Transverse colon (tissue), 4 donors: ENCODE measurements around the gene ARHGAP10.

Experiments used
- EP300 ChIP-seq: sonication (generic); formaldehyde crosslinking; IDR thresholded peaks from one replicate; pipeline ENCODE4 v1.6.1; 2017; ENCODE audit warnings: antibody characterized with exemption, low read depth
- POLR2A ChIP-seq: fragments of 450-650 bp; IDR thresholded peaks from one replicate; pipeline ENCODE4 v1.6.1; 2016; ENCODE audit warnings: antibody characterized with exemption, mild to moderate bottlenecking, moderate library complexity
- POLR2AphosphoS5 ChIP-seq, 3 donors: sonication (generic); formaldehyde crosslinking; IDR thresholded peaks; one replicate each; pipeline ENCODE4 v1.6.1; 2016; ENCODE audit warnings: antibody characterized with exemption in 3 of 3
- TF ChIP-seq, protein P1 (sequence below), 5 experiments: fragments of 200-600 bp in 3 of 5; fragments of 450-650 bp in 2 of 5; sonication (generic) in 3 of 5; IDR thresholded peaks; 1 replicate in 2 of 5; 2 replicates in 3 of 5; pipeline ENCODE4 v1.5.1; 2016 to 2017; ENCODE audit warnings: antibody characterized with exemption in 5 of 5, inconsistent platforms in 3 of 5, mild to moderate bottlenecking in 2 of 5, moderate library complexity in 1 of 5

DNA sequence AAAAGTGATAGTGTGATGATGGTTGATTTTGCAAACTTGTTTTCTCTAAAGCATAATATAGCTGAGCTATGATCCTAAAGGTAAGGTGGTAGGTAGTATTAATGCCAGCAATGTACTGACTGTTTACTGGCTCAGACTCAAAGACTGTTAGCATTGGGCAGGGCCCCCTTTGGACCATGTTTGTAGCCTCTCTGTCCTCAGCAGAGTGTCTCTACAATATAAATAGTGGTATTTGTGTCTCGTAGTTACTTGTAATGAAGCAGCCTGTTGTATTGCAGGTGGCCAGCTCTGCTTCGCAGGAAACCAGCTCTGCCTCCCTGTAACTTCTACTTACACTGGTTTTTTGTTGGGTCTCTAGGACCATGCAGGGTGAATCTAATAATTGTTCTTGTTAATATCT lies 70.5 kb downstream of the ARHGAP10 start:
- TF ChIP-seq POLR2A, result no peak
- TF ChIP-seq, protein P1, sequence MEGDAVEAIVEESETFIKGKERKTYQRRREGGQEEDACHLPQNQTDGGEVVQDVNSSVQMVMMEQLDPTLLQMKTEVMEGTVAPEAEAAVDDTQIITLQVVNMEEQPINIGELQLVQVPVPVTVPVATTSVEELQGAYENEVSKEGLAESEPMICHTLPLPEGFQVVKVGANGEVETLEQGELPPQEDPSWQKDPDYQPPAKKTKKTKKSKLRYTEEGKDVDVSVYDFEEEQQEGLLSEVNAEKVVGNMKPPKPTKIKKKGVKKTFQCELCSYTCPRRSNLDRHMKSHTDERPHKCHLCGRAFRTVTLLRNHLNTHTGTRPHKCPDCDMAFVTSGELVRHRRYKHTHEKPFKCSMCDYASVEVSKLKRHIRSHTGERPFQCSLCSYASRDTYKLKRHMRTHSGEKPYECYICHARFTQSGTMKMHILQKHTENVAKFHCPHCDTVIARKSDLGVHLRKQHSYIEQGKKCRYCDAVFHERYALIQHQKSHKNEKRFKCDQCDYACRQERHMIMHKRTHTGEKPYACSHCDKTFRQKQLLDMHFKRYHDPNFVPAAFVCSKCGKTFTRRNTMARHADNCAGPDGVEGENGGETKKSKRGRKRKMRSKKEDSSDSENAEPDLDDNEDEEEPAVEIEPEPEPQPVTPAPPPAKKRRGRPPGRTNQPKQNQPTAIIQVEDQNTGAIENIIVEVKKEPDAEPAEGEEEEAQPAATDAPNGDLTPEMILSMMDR (IDR thresholded peaks at IDR 0.05), result no peak
- no peak for TF ChIP-seq POLR2AphosphoS5 (IDR thresholded peaks at IDR 0.05)
- no peak for TF ChIP-seq EP300
